Measurements from ENCODE around the gene ARHGAP19. TPM values are rescaled to one million over a fixed set of nuclear protein-coding genes. Genes with fewer than 3 reads are reported as not detected.

ARHGAP19 gene
- total and polyA plus RNA-seq, 2 donors (not counting 3 experiments of a cell fraction or from before 2014, with no cell fraction given) = 6.8 to 20.0 TPM

DNA sequence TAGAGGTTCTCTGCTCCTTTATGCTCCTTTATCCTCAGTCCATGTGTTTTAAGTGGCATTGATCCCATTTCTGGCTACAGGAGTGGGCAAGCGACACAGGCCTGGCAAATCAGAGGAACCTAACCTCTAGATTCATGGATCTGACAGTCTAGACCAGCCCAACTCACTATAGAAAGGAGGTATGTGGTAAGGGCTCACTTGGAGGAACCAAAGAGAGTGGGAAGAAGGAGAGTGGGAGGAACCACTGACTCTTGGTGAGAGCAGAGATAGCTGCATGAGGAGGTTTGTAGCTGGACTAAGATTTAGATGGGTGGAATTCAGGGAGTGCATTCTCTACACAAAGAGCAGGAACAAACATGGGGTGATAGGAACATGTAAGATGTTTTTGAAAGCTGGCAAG is 15.0 kb upstream of the ARHGAP19 start:
- ChIA-PET CTCF (interaction anchor here (1.1 kb wide), 1 partner anchor 235 kb away, joined by 4 read pairs; no protein-coding TSS in a partner anchor), POLR2A (no interaction called here)
- intact Hi-C loops (cut with micrococcal nuclease) (no loop called here), dilution Hi-C loops (cut with MboI; ENCODE audit: extremely low pct_ligation_motif_present, low sequenced_read_pairs) (no loop called here)
- Histone ChIP-seq H4K20me1 (replicated peaks; ENCODE audit: control insufficient read depth, extremely low read depth, insufficient read depth, low read length) (no peaks in the 10 kb centered on the region), H3K9me1 (replicated peaks; ENCODE audit: control insufficient read depth, extremely low read depth, insufficient read depth, low read length) (no peaks in the 10 kb centered on the region), H3K4me2 (ENCODE audit: insufficient read depth, low read length) (no peak overlapping the region), H3K9me3 (replicated peaks; ENCODE audit: control insufficient read depth, insufficient read depth, low read length) (no peaks in the 10 kb centered on the region), H2AFZ (ENCODE audit: low read depth, low read length) (no peak overlapping the region), H3K36me3 (ENCODE audit: control insufficient read depth in 2 of 2, extremely low read depth in 1 of 2, insufficient read depth in 2 of 2, low read length in 2 of 2) (no peaks in the 10 kb centered on the region), H3K9ac (replicated peaks; ENCODE audit: extremely low read depth, insufficient read depth, low read length) (no peak overlapping the region), H3K4me1 (ENCODE audit: control insufficient read depth, extremely low read depth, insufficient read depth, low read length) (no peaks in the 10 kb centered on the region), H3K27ac (ENCODE audit: insufficient read depth, low read depth, low read length) (no peak overlapping the region), H3K4me3 (replicated peaks in 1 of 3; ENCODE audit: insufficient read depth in 1 of 3, low read depth in 1 of 3, low read length in 3 of 3) (no peak overlapping the region), H3K27me3 (ENCODE audit: control insufficient read depth in 2 of 2, insufficient read depth in 2 of 2, low read length in 2 of 2) (no peaks in the 10 kb centered on the region), H3K79me2 (ENCODE audit: control insufficient read depth, insufficient read depth, low read length) (no peaks in the 10 kb centered on the region)
- DNase-seq (ENCODE audit: low read depth, low spot score) = no peak
- no peak for TF ChIP-seq POLR2AphosphoS5 (IDR thresholded peaks at IDR 0.05; ENCODE audit: insufficient read depth, low read depth, low read length)
- TF ChIP-seq, protein P1, sequence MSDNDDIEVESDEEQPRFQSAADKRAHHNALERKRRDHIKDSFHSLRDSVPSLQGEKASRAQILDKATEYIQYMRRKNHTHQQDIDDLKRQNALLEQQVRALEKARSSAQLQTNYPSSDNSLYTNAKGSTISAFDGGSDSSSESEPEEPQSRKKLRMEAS (IDR thresholded peaks at IDR 0.05; ENCODE audit: insufficient read depth, insufficient read length) = no peak
- BruUV-seq (replicated peaks) = no TSS peak
- no peak for FAIRE-seq

DNA sequence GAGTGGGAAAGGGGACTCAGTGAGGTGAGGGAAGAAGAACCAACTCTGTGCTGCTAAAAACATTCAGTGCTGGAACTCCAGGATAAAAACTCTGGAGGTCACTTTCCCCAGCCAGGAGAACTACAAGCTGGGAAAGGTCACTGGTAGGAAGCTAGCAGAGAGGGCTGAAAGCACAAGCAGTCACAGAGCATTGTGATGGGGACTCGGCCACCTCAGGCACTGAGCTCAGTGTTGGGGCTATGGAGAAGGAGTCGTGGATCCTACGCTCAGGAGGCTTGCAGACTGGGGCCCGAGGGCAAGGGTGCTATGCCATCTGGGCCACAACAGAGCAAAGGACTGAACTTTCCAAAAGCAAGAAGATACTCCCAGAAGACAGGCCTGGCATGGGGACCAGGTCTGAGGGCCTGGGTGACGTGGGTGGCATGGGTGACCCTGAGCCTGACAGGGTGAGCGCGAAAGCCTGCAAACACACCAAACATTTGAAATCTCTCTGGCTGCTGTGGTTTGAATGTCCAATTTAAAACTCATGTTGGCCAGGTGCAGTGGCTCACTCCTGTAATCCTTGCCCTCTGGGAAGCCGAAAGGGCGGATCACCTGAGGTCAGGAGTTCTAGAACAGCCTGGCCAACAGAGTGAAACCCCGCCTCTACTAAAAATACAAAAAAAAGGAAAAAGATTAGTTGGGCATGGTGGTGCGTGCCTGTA is 9.8 kb upstream of the ARHGAP19 start:
- no peak for FAIRE-seq
- dilution Hi-C loops (cut with MboI; ENCODE audit: extremely low pct_ligation_motif_present, low sequenced_read_pairs) = no loop called here
- BruUV-seq (replicated peaks) = no TSS peak
- H3K36me3 ChIP-seq (ENCODE audit: control insufficient read depth in 2 of 2, extremely low read depth in 1 of 2, insufficient read depth in 2 of 2, low read length in 2 of 2) = no peaks in the 10 kb centered on the region
- H3K9me1 ChIP-seq (replicated peaks; ENCODE audit: control insufficient read depth, extremely low read depth, insufficient read depth, low read length) = no peaks in the 10 kb centered on the region
- H2AFZ ChIP-seq (ENCODE audit: low read depth, low read length) = no peak overlapping the region
- intact Hi-C loops (cut with micrococcal nuclease) = no loop called here
- H3K4me1 ChIP-seq (ENCODE audit: control insufficient read depth, extremely low read depth, insufficient read depth, low read length) = no peaks in the 10 kb centered on the region
- no peaks in the 10 kb centered on the region for H3K27me3 ChIP-seq (ENCODE audit: control insufficient read depth in 2 of 2, insufficient read depth in 2 of 2, low read length in 2 of 2)
- ChIA-PET CTCF (interaction anchor here (0.6 kb wide), 1 partner anchor 9 kb away, joined by 3 read pairs; the partner anchor contains the start of gene ARHGAP19), POLR2A (no interaction called here)
- no peak overlapping the region for H3K9ac ChIP-seq (replicated peaks; ENCODE audit: extremely low read depth, insufficient read depth, low read length)
- DNase-seq (ENCODE audit: low read depth, low spot score) = no peak
- no peak overlapping the region for H3K27ac ChIP-seq (ENCODE audit: insufficient read depth, low read depth, low read length)
- no peak for TF ChIP-seq POLR2A (IDR thresholded peaks at IDR 0.05; ENCODE audit: low read depth, low read length)
- TF ChIP-seq MYC (IDR thresholded peaks at IDR 0.05; ENCODE audit: low read depth, low read length) = no peak
- TF ChIP-seq EZH2 (IDR thresholded peaks at IDR 0.05; ENCODE audit: borderline replicate concordance, low read depth, low read length, severe bottlenecking) = no peak
- no peak for TF ChIP-seq FOS (IDR thresholded peaks at IDR 0.05; ENCODE audit: borderline replicate concordance, insufficient read depth, low read length)
- TF ChIP-seq, protein P2, sequence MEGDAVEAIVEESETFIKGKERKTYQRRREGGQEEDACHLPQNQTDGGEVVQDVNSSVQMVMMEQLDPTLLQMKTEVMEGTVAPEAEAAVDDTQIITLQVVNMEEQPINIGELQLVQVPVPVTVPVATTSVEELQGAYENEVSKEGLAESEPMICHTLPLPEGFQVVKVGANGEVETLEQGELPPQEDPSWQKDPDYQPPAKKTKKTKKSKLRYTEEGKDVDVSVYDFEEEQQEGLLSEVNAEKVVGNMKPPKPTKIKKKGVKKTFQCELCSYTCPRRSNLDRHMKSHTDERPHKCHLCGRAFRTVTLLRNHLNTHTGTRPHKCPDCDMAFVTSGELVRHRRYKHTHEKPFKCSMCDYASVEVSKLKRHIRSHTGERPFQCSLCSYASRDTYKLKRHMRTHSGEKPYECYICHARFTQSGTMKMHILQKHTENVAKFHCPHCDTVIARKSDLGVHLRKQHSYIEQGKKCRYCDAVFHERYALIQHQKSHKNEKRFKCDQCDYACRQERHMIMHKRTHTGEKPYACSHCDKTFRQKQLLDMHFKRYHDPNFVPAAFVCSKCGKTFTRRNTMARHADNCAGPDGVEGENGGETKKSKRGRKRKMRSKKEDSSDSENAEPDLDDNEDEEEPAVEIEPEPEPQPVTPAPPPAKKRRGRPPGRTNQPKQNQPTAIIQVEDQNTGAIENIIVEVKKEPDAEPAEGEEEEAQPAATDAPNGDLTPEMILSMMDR (IDR thresholded peaks at IDR 0.05; ENCODE audit: extremely low read depth in 1 of 2, insufficient read depth in 1 of 2, low read depth in 1 of 2, low read length in 2 of 2) = no peak
- TF ChIP-seq, protein P1 (IDR thresholded peaks at IDR 0.05; ENCODE audit: insufficient read depth, insufficient read length) = no peak
- no peak for TF ChIP-seq POLR2AphosphoS5 (IDR thresholded peaks at IDR 0.05; ENCODE audit: insufficient read depth, low read depth, low read length)
- no peak for TF ChIP-seq GATA2 (IDR thresholded peaks at IDR 0.05; ENCODE audit: insufficient read depth, insufficient read length, low read depth, low read length)
- no peak for TF ChIP-seq JUN (IDR thresholded peaks at IDR 0.05; ENCODE audit: borderline replicate concordance, insufficient read depth, insufficient read length, low read depth)
- no peaks in the 10 kb centered on the region for H4K20me1 ChIP-seq (replicated peaks; ENCODE audit: control insufficient read depth, extremely low read depth, insufficient read depth, low read length)
- no peak overlapping the region for H3K4me2 ChIP-seq (ENCODE audit: insufficient read depth, low read length)
- H3K9me3 ChIP-seq (replicated peaks; ENCODE audit: control insufficient read depth, insufficient read depth, low read length) = no peaks in the 10 kb centered on the region
- H3K79me2 ChIP-seq (ENCODE audit: control insufficient read depth, insufficient read depth, low read length) = no peaks in the 10 kb centered on the region
- no peak overlapping the region for H3K4me3 ChIP-seq (replicated peaks in 1 of 3; ENCODE audit: insufficient read depth in 1 of 3, low read depth in 1 of 3, low read length in 3 of 3)

Measured in endothelial cell of umbilical vein (primary cell).